Measurements from ENCODE around the gene DAPK1.

- TF ChIP-seq CTCF (IDR thresholded peaks at IDR 0.05) (no peak), POLR2A (IDR thresholded peaks at IDR 0.05) (no peak)
Measured at GRCh38 chr9:87615547-87616148, 118.0 kb downstream of the DAPK1 start.
